Measurements from ENCODE around the gene SCYL1. TPM values are rescaled to one million over a fixed set of nuclear protein-coding genes. Genes with fewer than 3 reads are reported as not detected.

Gene SCYL1
- total RNA-seq, 1 experiment from 2014 or later = 39.1 TPM

DNA sequence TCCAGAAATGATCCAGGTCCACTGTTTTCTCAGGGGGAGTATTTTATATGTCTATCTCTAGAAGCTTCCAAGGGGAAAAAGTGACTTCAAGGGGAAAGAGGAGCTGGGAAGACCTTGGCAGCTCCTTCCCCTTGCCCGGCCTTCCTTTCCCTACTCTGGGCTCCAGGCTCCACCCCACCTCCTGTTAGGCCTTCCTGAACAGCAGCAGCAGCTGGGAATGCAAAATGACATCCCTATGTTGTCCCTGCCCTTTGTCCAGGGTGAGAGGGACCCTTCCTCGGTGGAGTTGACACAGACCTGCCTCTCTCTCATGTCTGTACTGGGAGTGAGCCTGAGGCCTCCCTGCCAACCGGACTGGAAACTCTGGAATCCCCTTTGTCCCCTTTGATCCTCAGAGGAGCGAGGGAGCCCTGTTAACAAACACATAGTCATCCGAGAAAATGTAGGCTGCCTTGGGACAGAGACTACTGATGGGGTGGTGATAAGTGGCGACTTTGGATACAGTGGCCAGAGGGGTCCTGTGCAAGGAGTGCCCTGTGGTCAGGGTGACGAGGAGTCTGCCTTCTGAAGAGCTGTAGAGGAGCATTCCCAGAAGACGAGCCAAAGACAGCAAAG is 35.1 kb upstream of the SCYL1 start:
- Histone ChIP-seq H3K36me3 (no peaks in the 10 kb centered on the region), H3K4me3 (no peak overlapping the region), H3K27me3 (no peaks in the 10 kb centered on the region), H3K27ac (peak overlapping the region; percentile 90), H3K9me3 (replicated peaks) (no peaks in the 10 kb centered on the region), H3K4me1 (peaks cover 75% of the 10 kb centered on the region)
- peak; percentile 83 to 84 for DNase-seq

DNA sequence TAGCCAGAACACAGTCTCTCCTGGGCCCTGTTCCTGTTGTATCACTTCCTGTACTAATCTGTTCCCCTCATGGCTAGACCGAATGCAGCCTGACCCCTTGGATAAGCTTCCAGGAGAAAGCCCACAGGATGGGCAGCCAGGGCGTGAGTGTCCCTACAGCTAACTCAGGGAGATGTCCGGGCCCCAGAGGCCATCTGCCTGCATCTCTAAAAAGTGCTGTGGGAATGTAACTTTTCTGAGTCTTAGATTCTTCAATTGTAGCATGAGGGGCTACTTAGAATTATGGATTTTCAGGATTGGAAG is 33.8 kb upstream of the SCYL1 start:
- Histone ChIP-seq H3K27ac (peak overlapping the region; percentile 90), H3K4me1 (peaks cover 71% of the 10 kb centered on the region), H3K9me3 (replicated peaks) (no peaks in the 10 kb centered on the region), H3K4me3 (no peak overlapping the region), H3K36me3 (no peaks in the 10 kb centered on the region), H3K27me3 (no peaks in the 10 kb centered on the region)
- DNase-seq = no peak

DNA sequence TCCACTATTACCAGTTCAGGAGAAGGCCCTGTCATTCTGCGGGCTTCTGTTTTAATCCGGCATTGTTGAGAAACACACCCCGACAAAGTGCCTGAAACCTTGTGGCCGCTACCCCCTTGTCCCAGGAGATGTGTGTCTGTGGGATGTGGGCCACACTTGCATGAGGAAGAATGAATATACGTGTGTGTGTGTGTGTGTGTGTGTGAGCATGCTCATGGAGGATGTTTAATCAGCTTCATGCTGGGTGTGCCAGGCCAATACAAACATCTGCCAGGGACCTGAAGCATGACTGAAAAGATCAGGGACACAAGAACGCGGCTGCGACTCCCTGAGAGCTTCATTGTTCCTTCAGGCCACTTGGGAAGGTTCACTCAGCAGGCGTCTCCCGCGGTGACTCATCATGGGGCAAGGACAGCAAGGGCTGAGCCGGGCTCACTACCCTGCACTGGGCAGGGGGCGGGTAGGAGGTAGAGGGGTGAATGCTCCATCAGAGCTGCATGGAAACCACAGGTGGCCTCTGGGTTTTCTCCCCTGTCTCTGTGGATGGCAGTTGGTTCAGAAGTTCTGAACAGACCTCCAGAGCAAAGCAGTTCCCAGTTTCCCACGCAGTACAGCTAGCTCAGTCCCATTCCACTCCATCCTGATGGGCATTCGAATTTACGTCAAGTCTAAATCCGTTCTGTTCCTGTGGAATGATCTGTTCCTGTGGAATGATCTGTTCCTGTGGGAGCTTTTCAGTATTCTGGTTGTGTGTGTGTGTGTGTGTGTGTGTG is 33.1 kb upstream of the SCYL1 start:
- peak; percentile 84 to 89 for DNase-seq
- H3K4me3 ChIP-seq = no peak overlapping the region
- no peaks in the 10 kb centered on the region for H3K27me3 ChIP-seq
- peaks cover 66% of the 10 kb centered on the region for H3K4me1 ChIP-seq
- H3K9me3 ChIP-seq (replicated peaks) = no peaks in the 10 kb centered on the region
- H3K36me3 ChIP-seq = no peaks in the 10 kb centered on the region
- H3K27ac ChIP-seq = peak overlapping the region; percentile 90

DNA sequence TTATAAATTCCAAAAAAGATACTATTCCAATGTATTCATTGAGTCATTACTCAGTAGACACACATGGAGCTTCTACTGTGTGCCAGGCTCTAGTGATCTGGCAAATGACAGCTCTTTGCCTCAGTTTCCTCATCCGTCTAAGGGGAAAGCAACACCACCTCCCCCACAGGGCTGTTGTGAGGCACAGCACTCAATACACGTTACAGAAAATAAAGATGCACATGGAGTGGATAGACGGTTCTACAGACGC is 32.6 kb upstream of the SCYL1 start:
- peak overlapping the region; percentile 90 for H3K27ac ChIP-seq
- no peaks in the 10 kb centered on the region for H3K36me3 ChIP-seq
- H3K4me3 ChIP-seq = no peak overlapping the region
- H3K9me3 ChIP-seq (replicated peaks) = no peaks in the 10 kb centered on the region
- no peak for DNase-seq
- H3K27me3 ChIP-seq = no peaks in the 10 kb centered on the region
- H3K4me1 ChIP-seq = peaks cover 61% of the 10 kb centered on the region

DNA sequence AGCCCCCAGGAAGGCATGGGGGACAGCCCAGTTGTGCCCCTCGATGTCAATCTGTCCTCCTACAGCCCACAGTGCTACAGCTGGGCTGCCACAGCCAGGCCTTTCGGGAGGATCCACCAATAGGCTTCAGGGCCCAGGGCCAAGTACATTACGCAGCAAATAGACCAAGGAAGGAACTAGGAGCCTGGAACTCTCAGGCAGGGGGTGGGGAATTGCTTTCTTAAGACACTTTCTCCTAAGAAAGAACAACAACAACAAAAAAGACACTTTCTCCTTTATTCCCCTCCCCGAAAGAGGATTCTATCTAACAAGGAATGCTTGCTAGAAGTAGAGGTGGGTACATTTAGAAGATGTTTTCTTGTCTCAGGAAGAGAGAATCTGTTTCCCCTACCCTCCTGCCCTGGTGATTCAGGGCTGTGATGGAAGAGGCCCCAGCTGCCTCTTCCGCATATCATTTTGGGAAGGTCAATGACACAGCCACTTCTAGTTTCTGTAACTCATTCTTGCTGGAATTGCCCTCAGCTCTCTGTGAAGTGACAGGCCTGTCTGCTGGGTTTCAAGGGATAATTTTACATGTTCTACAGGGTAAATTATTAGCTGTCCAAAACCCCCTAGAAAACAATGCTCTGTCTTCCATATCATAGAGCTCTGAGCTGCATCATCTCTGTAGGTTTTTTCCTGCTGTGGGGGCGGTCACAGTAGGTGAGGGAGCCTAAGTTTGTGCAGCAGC is 32.1 kb upstream of the SCYL1 start:
- Histone ChIP-seq H3K27ac (peak overlapping the region; percentile 90), H3K4me1 (peaks cover 60% of the 10 kb centered on the region), H3K36me3 (no peaks in the 10 kb centered on the region), H3K27me3 (no peaks in the 10 kb centered on the region), H3K4me3 (no peak overlapping the region), H3K9me3 (replicated peaks) (no peaks in the 10 kb centered on the region)
- DNase-seq = peak; percentile 59 to 68

DNA sequence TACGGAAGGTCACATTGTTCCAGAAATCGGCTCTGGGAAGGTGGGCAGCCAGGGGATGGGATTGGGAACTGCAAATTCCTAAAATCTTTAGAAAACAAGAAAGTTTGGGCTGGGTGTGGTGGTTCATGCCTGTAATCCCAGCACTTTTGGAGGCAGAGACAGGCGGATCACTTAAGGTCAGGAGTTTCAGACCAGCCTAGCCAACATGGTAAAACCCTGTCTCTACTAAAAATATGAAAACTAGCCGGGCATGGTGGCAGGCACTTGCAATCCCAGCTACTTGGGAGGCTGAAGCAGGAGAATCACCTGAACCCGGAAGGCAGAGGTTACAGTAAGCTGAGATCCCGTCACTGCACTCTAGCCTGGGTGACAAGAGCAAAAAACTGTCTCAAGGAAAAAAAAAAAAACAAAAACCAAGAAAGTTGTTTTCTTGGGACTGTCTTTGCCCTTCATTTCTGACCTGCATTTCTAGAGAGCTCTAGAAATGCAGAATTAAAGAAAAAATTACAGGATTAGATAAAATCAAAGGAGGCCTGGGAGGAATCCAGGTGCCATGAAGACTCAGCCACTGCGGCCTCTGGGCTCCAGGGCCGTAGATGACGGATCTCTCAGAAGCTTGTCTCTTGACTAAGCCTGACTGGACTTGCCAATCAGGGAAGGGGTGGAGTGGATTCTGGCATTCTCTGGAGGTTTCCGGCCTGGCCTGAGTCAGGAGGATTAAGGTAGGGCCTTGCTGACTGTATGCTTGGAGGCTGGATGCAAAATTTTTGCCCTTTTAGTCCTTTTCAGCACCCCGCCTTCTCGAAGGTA is 31.3 kb upstream of the SCYL1 start:
- H3K36me3 ChIP-seq = no peaks in the 10 kb centered on the region
- H3K4me3 ChIP-seq = no peak overlapping the region
- DNase-seq = no peak
- H3K27ac ChIP-seq = peak overlapping the region; percentile 90; the same call in 1 of the 2 replicates
- peaks cover 53% of the 10 kb centered on the region for H3K4me1 ChIP-seq
- no peaks in the 10 kb centered on the region for H3K27me3 ChIP-seq
- H3K9me3 ChIP-seq (replicated peaks) = no peaks in the 10 kb centered on the region

DNA sequence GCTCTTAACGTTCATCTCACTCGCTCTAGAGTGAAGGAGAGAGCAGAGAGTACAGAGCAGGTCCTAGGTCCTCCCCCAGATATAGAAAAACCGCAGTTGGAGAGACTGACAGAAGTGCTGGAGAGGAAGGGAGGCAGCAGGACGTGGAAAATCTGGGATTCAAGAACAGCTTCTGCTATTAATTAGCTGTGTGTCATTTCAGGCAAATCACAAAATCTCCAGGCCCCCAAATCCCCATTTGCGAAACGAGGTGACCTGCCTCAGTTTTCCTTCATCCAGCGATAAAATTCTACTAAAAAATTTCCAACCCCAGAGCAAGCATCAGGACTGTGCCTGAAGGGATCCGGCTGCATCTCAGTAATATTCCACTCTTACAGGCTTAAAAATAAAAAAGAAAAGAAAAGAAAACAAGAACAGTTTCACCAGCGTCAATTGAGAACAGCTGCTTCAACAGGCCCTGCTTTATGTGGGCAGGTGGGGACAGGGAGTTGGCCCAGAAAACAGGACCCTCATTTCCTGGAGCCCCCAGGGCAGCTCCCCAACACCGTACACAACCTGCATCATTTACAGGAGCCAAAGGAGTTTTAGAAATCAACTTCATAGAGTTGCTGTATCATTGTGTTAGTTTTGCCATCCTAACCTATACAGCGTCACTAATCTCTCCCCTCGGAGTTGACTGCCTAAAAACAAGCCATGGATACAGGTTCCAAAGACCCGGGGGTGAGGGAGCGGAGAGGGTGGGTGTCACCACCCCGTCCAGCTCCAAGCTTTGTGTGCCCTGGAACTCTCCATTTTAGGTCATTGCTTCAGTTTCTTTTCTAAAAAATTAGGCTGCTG is 28.4 kb upstream of the SCYL1 start:
- Histone ChIP-seq H3K9me3 (replicated peaks) (no peaks in the 10 kb centered on the region), H3K27me3 (no peaks in the 10 kb centered on the region), H3K4me3 (peak overlapping the region; percentile 49), H3K27ac (peak overlapping the region; percentile 87), H3K4me1 (peaks cover 24% of the 10 kb centered on the region), H3K36me3 (peaks cover 18% of the 10 kb centered on the region)
- DNase-seq = peak; percentile 55 to 63

DNA sequence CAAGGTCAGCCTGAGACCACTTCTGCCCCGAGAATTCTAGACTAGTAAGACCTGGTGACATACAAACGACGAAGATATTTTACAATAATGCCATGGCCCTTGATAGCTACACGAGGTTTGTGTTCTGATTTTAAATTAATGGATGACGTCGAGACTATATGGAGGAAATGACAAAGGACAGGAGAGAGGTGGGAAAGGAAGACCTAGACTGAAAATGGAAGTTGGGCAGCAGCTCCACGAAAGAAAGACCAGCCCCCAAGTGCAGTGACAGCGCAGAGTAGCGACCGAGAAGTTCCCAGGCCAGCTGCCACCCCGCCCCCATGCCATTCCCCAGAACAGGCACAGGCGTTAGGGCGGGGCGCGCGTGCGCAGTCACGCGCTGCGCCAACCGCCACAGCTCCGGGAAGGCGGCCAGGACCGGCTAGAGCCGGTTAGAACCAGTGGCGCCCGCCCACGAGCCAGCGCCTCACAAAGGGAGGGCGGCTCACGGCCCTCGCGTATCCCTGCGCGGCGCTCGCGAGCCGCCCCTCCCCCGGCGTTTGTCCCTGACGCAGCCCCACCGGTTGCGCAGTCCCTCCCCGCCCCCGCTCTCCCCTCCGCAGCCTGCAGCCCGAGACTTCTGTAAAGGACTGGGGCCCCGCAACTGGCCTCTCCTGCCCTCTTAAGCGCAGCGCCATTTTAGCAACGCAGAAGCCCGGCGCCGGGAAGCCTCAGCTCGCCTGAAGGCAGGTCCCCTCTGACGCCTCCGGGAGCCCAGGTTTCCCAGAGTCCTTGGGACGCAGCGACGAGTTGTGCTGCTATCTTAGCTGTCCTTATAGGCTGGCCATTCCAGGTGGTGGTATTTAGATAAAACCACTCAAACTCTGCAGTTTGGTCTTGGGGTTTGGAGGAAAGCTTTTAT is 27.5 kb upstream of the SCYL1 start:
- no peaks in the 10 kb centered on the region for H3K27me3 ChIP-seq
- H3K4me1 ChIP-seq = peaks cover 15% of the 10 kb centered on the region
- peak overlapping the region; percentile 99 for H3K27ac ChIP-seq
- DNase-seq = peak; percentile 98 to 99
- peak overlapping the region; percentile 73 for H3K4me3 ChIP-seq
- peaks cover 27% of the 10 kb centered on the region for H3K36me3 ChIP-seq
- H3K9me3 ChIP-seq (replicated peaks) = no peaks in the 10 kb centered on the region

DNA sequence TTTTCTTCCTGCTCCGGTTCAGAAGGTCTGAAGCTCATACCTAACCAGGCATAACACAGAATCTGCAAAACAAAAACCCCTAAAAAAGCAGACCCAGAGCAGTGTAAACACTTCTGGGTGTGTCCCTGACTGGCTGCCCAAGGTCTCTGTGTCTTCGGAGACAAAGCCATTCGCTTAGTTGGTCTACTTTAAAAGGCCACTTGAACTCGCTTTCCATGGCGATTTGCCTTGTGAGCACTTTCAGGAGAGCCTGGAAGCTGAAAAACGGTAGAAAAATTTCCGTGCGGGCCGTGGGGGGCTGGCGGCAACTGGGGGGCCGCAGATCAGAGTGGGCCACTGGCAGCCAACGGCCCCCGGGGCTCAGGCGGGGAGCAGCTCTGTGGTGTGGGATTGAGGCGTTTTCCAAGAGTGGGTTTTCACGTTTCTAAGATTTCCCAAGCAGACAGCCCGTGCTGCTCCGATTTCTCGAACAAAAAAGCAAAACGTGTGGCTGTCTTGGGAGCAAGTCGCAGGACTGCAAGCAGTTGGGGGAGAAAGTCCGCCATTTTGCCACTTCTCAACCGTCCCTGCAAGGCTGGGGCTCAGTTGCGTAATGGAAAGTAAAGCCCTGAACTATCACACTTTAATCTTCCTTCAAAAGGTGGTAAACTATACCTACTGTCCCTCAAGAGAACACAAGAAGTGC is 26.7 kb upstream of the SCYL1 start:
- H3K27me3 ChIP-seq = no peaks in the 10 kb centered on the region
- peak; percentile 60 to 77 for DNase-seq
- peak overlapping the region; percentile 99 for H3K27ac ChIP-seq

DNA sequence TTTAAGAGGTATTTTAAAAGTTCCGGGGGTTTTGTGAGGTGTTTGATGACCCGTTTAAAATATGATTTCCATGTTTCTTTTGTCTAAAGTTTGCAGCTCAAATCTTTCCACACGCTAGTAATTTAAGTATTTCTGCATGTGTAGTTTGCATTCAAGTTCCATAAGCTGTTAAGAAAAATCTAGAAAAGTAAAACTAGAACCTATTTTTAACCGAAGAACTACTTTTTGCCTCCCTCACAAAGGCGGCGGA is 26.2 kb upstream of the SCYL1 start:
- DNase-seq = no peak
- Histone ChIP-seq H3K27ac (peak overlapping the region; percentile 99), H3K9me3 (replicated peaks) (no peaks in the 10 kb centered on the region), H3K4me1 (peaks cover 7% of the 10 kb centered on the region), H3K27me3 (no peaks in the 10 kb centered on the region), H3K36me3 (peaks cover 39% of the 10 kb centered on the region), H3K4me3 (peak overlapping the region; percentile 73)

More for the DNA sequence above, 26.7 kb upstream of the SCYL1 start:
- H3K36me3 ChIP-seq = peaks cover 35% of the 10 kb centered on the region
- H3K4me1 ChIP-seq = peaks cover 7% of the 10 kb centered on the region
- no peaks in the 10 kb centered on the region for H3K9me3 ChIP-seq (replicated peaks)
- peak overlapping the region; percentile 73 for H3K4me3 ChIP-seq

DNA sequence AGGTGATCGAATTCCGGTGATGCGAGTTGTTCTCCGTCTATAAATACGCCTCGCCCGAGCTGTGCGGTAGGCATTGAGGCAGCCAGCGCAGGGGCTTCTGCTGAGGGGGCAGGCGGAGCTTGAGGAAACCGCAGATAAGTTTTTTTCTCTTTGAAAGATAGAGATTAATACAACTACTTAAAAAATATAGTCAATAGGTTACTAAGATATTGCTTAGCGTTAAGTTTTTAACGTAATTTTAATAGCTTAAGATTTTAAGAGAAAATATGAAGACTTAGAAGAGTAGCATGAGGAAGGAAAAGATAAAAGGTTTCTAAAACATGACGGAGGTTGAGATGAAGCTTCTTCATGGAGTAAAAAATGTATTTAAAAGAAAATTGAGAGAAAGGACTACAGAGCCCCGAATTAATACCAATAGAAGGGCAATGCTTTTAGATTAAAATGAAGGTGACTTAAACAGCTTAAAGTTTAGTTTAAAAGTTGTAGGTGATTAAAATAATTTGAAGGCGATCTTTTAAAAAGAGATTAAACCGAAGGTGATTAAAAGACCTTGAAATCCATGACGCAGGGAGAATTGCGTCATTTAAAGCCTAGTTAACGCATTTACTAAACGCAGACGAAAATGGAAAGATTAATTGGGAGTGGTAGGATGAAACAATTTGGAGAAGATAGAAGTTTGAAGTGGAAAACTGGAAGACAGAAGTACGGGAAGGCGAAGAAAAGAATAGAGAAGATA is 25.7 kb upstream of the SCYL1 start, which contains the start of gene MALAT1:
Gene MALAT1 (plus strand): TSS at position 69 of the 736 bp plus-strand sequence.
- peaks cover 11% of the 10 kb centered on the region for H3K4me1 ChIP-seq
- H3K27me3 ChIP-seq = no peaks in the 10 kb centered on the region
- peak; percentile 92 to 94 for DNase-seq
- H3K9me3 ChIP-seq (replicated peaks) = no peaks in the 10 kb centered on the region
- peak within 1 kb of the TSS; percentile 73 for H3K4me3 ChIP-seq
- H3K36me3 ChIP-seq = peaks cover 44% of the 10 kb centered on the region
- H3K27ac ChIP-seq = peak within 1 kb of the TSS; percentile 99

DNA sequence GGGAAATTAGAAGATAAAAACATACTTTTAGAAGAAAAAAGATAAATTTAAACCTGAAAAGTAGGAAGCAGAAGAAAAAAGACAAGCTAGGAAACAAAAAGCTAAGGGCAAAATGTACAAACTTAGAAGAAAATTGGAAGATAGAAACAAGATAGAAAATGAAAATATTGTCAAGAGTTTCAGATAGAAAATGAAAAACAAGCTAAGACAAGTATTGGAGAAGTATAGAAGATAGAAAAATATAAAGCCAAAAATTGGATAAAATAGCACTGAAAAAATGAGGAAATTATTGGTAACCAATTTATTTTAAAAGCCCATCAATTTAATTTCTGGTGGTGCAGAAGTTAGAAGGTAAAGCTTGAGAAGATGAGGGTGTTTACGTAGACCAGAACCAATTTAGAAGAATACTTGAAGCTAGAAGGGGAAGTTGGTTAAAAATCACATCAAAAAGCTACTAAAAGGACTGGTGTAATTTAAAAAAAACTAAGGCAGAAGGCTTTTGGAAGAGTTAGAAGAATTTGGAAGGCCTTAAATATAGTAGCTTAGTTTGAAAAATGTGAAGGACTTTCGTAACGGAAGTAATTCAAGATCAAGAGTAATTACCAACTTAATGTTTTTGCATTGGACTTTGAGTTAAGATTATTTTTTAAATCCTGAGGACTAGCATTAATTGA is 25.0 kb upstream of the SCYL1 start:
- H3K27ac ChIP-seq = peak overlapping the region; percentile 99
- H3K27me3 ChIP-seq = no peaks in the 10 kb centered on the region
- peaks cover 51% of the 10 kb centered on the region for H3K36me3 ChIP-seq
- H3K4me3 ChIP-seq = peak overlapping the region; percentile 73
- DNase-seq = no peak
- H3K4me1 ChIP-seq = peaks cover 14% of the 10 kb centered on the region
- no peaks in the 10 kb centered on the region for H3K9me3 ChIP-seq (replicated peaks)

Data from SJCRH30 (cell line).